ENCODE results near the gene PRKG1. TPM values are rescaled to one million over a fixed set of nuclear protein-coding genes. Genes with fewer than 3 reads are reported as not detected.

The PRKG1 gene
- total RNA-seq, 1 donor from 2014 or later = 17.9 TPM

DNA sequence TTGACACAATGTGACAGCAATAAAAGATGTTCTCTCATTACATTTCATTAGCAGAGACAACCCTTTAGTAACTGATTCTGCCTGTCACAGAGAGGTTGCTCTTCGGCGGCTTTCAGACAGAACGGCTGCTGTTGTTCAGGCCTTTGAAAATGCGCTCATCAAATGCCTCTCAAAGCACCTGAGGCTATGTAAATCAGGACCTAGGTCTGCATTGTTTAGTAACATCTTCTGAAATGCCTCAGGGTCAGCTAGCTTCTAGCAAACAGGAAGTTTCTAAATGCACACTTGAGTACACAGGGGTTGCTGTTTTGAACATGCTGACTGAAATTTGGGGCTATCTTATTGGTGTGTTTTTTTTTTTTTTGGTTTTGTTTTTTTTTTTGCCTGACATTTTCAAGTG is 1096.5 kb downstream of the PRKG1 start:
- H3K36me3 ChIP-seq = no peaks in the 10 kb centered on the region
- H3K27ac ChIP-seq = no peak overlapping the region
- H3K9me3 ChIP-seq = no peaks in the 10 kb centered on the region
- no peak for DNase-seq (ENCODE audit: extremely low spot score in 2 of 2)
- no peaks in the 10 kb centered on the region for H3K4me1 ChIP-seq
- TF ChIP-seq POLR2AphosphoS5 (IDR thresholded peaks at IDR 0.05; ENCODE audit: insufficient read depth in 1 of 2, low read depth in 1 of 2) (no peak), POLR2A (IDR thresholded peaks at IDR 0.05) (no peak)
- TF ChIP-seq, protein P1, sequence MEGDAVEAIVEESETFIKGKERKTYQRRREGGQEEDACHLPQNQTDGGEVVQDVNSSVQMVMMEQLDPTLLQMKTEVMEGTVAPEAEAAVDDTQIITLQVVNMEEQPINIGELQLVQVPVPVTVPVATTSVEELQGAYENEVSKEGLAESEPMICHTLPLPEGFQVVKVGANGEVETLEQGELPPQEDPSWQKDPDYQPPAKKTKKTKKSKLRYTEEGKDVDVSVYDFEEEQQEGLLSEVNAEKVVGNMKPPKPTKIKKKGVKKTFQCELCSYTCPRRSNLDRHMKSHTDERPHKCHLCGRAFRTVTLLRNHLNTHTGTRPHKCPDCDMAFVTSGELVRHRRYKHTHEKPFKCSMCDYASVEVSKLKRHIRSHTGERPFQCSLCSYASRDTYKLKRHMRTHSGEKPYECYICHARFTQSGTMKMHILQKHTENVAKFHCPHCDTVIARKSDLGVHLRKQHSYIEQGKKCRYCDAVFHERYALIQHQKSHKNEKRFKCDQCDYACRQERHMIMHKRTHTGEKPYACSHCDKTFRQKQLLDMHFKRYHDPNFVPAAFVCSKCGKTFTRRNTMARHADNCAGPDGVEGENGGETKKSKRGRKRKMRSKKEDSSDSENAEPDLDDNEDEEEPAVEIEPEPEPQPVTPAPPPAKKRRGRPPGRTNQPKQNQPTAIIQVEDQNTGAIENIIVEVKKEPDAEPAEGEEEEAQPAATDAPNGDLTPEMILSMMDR (IDR thresholded peaks at IDR 0.05) = no peak
- H3K4me3 ChIP-seq = no peak overlapping the region
- H3K27me3 ChIP-seq = no peaks in the 10 kb centered on the region
- intact Hi-C loops (cut with DNase I) = no loop called here

DNA sequence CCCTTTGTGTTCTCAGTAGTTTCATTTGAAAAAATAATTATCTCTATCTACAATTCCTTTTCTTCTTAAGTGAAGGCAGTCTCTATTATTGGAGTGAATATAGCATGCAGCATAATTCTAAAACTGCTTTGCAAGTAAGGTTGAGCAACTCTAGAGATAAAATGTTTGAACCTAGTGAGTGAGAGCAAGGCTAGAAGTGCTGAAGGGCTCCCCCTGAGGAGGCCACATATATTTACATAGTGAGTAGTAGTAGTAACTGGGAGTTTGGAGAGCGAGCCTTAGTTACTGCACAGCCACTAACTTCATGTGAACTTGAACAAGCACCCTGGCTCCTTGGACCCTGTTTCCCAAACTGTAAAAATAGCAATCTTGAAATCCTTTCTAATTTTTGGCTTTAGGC is 1098.3 kb downstream of the PRKG1 start:
- H3K27me3 ChIP-seq = no peaks in the 10 kb centered on the region
- no peak overlapping the region for H3K4me3 ChIP-seq
- intact Hi-C loops (cut with DNase I) = no loop called here
- no peak for TF ChIP-seq POLR2AphosphoS5 (IDR thresholded peaks at IDR 0.05; ENCODE audit: insufficient read depth in 1 of 2, low read depth in 1 of 2)
- TF ChIP-seq, protein P1 (IDR thresholded peaks at IDR 0.05) = no peak
- TF ChIP-seq POLR2A (IDR thresholded peaks at IDR 0.05) = no peak
- H3K27ac ChIP-seq = no peak overlapping the region
- no peaks in the 10 kb centered on the region for H3K4me1 ChIP-seq
- no peak for DNase-seq (ENCODE audit: extremely low spot score in 2 of 2)
- no peaks in the 10 kb centered on the region for H3K36me3 ChIP-seq
- no peaks in the 10 kb centered on the region for H3K9me3 ChIP-seq

DNA sequence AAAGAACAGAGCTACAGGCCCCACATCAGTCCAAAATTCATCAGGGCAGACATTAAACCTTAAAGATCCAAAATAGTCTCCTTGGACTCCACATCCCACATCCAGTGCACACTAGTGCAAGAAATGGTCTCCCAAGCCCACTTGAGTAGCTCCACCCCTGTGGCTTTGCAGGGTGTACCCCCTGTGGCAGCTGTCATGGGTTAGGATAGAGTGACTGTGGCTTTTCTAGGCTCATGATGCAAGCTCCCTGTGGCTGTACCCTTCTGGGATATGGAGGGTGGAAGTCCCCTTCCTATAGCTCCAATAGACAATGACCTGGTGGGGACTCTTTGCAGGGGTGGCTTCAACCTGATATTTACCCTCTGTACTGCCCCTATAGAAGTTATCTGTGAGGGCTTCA is 1111.0 kb downstream of the PRKG1 start:
- no peak for TF ChIP-seq POLR2A (IDR thresholded peaks at IDR 0.05)
- no peak for TF ChIP-seq POLR2AphosphoS5 (IDR thresholded peaks at IDR 0.05; ENCODE audit: insufficient read depth in 1 of 2, low read depth in 1 of 2)
- TF ChIP-seq, protein P1 (IDR thresholded peaks at IDR 0.05) = no peak
- H3K4me1 ChIP-seq = peaks cover 4% of the 10 kb centered on the region
- no peak for DNase-seq (ENCODE audit: extremely low spot score in 2 of 2)
- H3K36me3 ChIP-seq = no peaks in the 10 kb centered on the region
- H3K9me3 ChIP-seq = no peaks in the 10 kb centered on the region
- no peak overlapping the region for H3K4me3 ChIP-seq
- intact Hi-C loops (cut with DNase I) = no loop called here
- H3K27me3 ChIP-seq = no peaks in the 10 kb centered on the region
- no peak overlapping the region for H3K27ac ChIP-seq

DNA sequence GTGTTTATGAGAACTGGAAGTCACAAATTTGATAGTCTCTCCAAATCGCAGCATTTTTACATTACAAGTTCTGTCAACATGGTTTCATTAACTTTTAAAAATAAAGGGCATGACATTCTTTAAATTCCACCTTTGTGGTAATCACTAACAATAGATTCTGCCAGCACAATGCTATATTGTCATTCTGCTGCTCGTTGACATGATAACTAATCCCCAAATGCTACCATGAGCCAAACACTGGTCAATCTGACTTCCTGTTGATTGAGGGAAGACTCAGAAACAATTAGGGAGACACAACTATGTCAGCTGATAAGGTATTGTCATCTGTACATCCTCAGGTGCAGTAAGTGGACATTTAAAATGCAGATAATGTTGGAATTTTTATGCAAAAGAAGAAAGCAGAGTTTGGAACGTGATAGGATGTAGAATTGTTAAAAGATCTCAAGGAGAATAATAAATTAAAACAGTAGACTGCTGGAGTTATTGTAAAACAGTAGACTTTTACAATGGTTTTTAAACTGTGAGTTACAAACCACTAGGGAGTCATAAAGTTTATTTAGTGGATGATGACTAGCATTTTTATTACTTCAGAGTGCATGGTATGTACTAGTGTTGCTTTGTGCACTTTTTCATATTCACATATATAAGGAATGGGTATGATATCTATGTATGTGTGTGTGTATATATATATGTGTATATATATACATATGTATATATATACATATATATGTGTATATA is 1113.4 kb downstream of the PRKG1 start:
- no peak for DNase-seq (ENCODE audit: extremely low spot score in 2 of 2)
- Histone ChIP-seq H3K36me3 (no peaks in the 10 kb centered on the region), H3K9me3 (no peaks in the 10 kb centered on the region), H3K4me1 (peaks cover 4% of the 10 kb centered on the region), H3K4me3 (no peak overlapping the region), H3K27ac (no peak overlapping the region), H3K27me3 (no peaks in the 10 kb centered on the region)
- intact Hi-C loops (cut with DNase I) = no loop called here
- TF ChIP-seq, protein P1 (IDR thresholded peaks at IDR 0.05) = no peak
- TF ChIP-seq POLR2A (IDR thresholded peaks at IDR 0.05) = no peak
- TF ChIP-seq POLR2AphosphoS5 (IDR thresholded peaks at IDR 0.05; ENCODE audit: insufficient read depth in 1 of 2, low read depth in 1 of 2) = no peak

DNA sequence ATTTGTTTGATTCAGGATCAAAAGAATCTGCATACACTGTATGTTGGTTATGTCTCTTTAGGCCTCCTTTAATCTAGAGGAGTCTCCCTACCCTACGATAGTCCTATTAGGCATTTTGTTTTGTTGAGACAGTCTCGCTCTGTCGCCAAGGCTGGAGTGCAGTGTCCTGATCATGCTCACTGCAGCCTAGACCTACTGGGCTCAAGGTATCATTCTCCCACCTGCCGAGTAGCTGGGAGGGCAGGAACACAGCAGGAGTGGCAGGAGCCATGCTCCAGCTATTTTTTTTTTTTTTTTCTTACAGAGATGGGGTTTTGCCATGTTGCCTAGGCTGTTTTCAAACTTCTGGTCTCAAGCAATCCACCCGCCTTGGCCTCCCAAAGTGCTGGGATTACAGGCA is 1116.8 kb downstream of the PRKG1 start:
- TF ChIP-seq POLR2A (IDR thresholded peaks at IDR 0.05) = no peak
- TF ChIP-seq POLR2AphosphoS5 (IDR thresholded peaks at IDR 0.05; ENCODE audit: insufficient read depth in 1 of 2, low read depth in 1 of 2) = no peak
- TF ChIP-seq, protein P1 (IDR thresholded peaks at IDR 0.05) = no peak

More for the DNA sequence above, 1116.8 kb downstream of the PRKG1 start:
- DNase-seq (ENCODE audit: extremely low spot score in 2 of 2) = no peak
- no peaks in the 10 kb centered on the region for H3K36me3 ChIP-seq
- no peak overlapping the region for H3K27ac ChIP-seq
- no peak overlapping the region for H3K4me3 ChIP-seq
- no peaks in the 10 kb centered on the region for H3K9me3 ChIP-seq
- peaks cover 4% of the 10 kb centered on the region for H3K4me1 ChIP-seq
- H3K27me3 ChIP-seq = no peaks in the 10 kb centered on the region
- intact Hi-C loops (cut with DNase I) = no loop called here
